ENCODE data around the gene STAT5A.

STAT5A gene

GRCh38 chr17:42252597-42253550 is 35.4 kb upstream of the STAT5A start (continued):
- TF ChIP-seq, protein P1, sequence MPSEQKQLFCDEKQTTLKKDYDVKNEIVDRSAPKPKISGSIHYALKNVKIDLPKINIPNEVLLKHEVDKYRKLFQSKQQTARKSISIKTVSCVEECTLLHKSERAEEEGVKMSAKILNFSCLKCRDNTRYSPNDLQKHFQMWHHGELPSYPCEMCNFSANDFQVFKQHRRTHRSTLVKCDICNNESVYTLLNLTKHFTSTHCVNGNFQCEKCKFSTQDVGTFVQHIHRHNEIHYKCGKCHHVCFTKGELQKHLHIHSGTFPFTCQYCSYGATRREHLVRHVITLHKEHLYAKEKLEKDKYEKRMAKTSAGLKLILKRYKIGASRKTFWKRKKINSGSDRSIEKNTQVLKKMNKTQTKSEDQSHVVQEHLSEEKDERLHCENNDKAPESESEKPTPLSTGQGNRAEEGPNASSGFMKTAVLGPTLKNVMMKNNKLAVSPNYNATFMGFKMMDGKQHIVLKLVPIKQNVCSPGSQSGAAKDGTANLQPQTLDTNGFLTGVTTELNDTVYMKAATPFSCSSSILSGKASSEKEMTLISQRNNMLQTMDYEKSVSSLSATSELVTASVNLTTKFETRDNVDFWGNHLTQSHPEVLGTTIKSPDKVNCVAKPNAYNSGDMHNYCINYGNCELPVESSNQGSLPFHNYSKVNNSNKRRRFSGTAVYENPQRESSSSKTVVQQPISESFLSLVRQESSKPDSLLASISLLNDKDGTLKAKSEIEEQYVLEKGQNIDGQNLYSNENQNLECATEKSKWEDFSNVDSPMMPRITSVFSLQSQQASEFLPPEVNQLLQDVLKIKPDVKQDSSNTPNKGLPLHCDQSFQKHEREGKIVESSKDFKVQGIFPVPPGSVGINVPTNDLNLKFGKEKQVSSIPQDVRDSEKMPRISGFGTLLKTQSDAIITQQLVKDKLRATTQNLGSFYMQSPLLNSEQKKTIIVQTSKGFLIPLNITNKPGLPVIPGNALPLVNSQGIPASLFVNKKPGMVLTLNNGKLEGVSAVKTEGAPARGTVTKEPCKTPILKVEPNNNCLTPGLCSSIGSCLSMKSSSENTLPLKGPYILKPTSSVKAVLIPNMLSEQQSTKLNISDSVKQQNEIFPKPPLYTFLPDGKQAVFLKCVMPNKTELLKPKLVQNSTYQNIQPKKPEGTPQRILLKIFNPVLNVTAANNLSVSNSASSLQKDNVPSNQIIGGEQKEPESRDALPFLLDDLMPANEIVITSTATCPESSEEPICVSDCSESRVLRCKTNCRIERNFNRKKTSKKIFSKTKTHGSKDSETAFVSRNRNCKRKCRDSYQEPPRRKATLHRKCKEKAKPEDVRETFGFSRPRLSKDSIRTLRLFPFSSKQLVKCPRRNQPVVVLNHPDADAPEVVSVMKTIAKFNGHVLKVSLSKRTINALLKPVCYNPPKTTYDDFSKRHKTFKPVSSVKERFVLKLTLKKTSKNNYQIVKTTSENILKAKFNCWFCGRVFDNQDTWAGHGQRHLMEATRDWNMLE (tag by site-specific recombination; conservative IDR thresholded peaks at IDR 0.05; ENCODE audit: low read depth), result 0 out of 2 replicates have a peak, but pooled peaks have one; percentile 15
- TF ChIP-seq ZNF394 (tag by site-specific recombination; IDR thresholded peaks at IDR 0.05; ENCODE audit: borderline replicate concordance) (peak; percentile 65), EGR2 (tag by site-specific recombination; IDR thresholded peaks at IDR 0.05; ENCODE audit: low read depth) (no peak), ZNF362 (tag by site-specific recombination; IDR thresholded peaks at IDR 0.05) (peak; percentile 93), GLI2 (tag by site-specific recombination; IDR thresholded peaks at IDR 0.05; ENCODE audit: borderline replicate concordance, low read depth) (peak; percentile 3; the same call in 1 of the 2 replicates), ZNF555 (tag by site-specific recombination; conservative IDR thresholded peaks at IDR 0.05) (no peak), ZNF654 (tag by site-specific recombination; IDR thresholded peaks at IDR 0.05; ENCODE audit: low read depth) (peak; percentile 9; the same call in 1 of the 2 replicates), ZSCAN23 (tag by site-specific recombination; IDR thresholded peaks at IDR 0.05) (no peak), ZNF140 (tag by site-specific recombination; IDR thresholded peaks at IDR 0.05) (no peak), REPIN1 (tag by site-specific recombination; IDR thresholded peaks at IDR 0.05; ENCODE audit: low read depth) (no peak), ZNF169 (tag by site-specific recombination; IDR thresholded peaks at IDR 0.05) (no peak), ZNF596 (tag by site-specific recombination; IDR thresholded peaks at IDR 0.05) (no peak), GLI4 (tag by site-specific recombination; IDR thresholded peaks at IDR 0.05) (no peak), ZNF311 (tag by site-specific recombination; IDR thresholded peaks at IDR 0.05; ENCODE audit: borderline replicate concordance) (no peak), ZFP37 (tag by site-specific recombination; IDR thresholded peaks at IDR 0.05) (no peak), MYNN (tag by site-specific recombination; IDR thresholded peaks at IDR 0.05; ENCODE audit: borderline replicate concordance) (0 out of 2 replicates have a peak, but pooled peaks have one; percentile 9), ZNF549 (tag by site-specific recombination; IDR thresholded peaks at IDR 0.05) (no peak), ZNF341 (tag by site-specific recombination; IDR thresholded peaks at IDR 0.05; ENCODE audit: low read depth) (no peak), ZNF664 (tag by site-specific recombination; IDR thresholded peaks at IDR 0.05) (peak; percentile 59; the same call in 1 of the 2 replicates), ZNF423 (tag by site-specific recombination; IDR thresholded peaks at IDR 0.05) (no peak), KLF1 (tag by site-specific recombination; IDR thresholded peaks at IDR 0.05) (no peak), PRDM4 (tag by site-specific recombination; IDR thresholded peaks at IDR 0.05) (no peak)
- TF ChIP-seq, protein P2, sequence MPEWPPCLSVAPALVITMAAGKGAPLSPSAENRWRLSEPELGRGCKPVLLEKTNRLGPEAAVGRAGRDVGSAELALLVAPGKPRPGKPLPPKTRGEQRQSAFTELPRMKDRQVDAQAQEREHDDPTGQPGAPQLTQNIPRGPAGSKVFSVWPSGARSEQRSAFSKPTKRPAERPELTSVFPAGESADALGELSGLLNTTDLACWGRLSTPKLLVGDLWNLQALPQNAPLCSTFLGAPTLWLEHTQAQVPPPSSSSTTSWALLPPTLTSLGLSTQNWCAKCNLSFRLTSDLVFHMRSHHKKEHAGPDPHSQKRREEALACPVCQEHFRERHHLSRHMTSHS (tag by site-specific recombination; IDR thresholded peaks at IDR 0.05), result no peak
- TF ChIP-seq, protein P3, sequence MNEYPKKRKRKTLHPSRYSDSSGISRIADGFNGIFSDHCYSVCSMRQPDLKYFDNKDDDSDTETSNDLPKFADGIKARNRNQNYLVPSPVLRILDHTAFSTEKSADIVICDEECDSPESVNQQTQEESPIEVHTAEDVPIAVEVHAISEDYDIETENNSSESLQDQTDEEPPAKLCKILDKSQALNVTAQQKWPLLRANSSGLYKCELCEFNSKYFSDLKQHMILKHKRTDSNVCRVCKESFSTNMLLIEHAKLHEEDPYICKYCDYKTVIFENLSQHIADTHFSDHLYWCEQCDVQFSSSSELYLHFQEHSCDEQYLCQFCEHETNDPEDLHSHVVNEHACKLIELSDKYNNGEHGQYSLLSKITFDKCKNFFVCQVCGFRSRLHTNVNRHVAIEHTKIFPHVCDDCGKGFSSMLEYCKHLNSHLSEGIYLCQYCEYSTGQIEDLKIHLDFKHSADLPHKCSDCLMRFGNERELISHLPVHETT (tag by site-specific recombination; IDR thresholded peaks at IDR 0.05), result peak; percentile 76; the same call in 1 of the 2 replicates
- TF ChIP-seq, protein P4, sequence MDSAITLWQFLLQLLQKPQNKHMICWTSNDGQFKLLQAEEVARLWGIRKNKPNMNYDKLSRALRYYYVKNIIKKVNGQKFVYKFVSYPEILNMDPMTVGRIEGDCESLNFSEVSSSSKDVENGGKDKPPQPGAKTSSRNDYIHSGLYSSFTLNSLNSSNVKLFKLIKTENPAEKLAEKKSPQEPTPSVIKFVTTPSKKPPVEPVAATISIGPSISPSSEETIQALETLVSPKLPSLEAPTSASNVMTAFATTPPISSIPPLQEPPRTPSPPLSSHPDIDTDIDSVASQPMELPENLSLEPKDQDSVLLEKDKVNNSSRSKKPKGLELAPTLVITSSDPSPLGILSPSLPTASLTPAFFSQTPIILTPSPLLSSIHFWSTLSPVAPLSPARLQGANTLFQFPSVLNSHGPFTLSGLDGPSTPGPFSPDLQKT (IDR thresholded peaks at IDR 0.05; ENCODE audit: borderline replicate concordance, low read depth, low read length), result no peak
